Mesenchymal stem cell (in vitro differentiated cells and primary cell): ENCODE measurements around the gene SUDS3.

ENCODE experiments used
- DNase-seq: peaks from one replicate; pipeline ENCODE4 v3.0.0-alpha.2; 2013
- H2AFZ ChIP-seq: one replicate; pipeline ENCODE4 v1.6.1; 2013; ENCODE audit warnings: low read depth, mild to moderate bottlenecking, control low read depth, inconsistent platforms, low read length, moderate library complexity
- H2AK5ac ChIP-seq: 2 replicates; pipeline ENCODE4 v1.6.1; 2013; ENCODE audit warnings: low read length, moderate library complexity, mild to moderate bottlenecking, inconsistent platforms; ENCODE audit not compliant: severe bottlenecking
- H2BK120ac ChIP-seq: one replicate; pipeline ENCODE4 v1.6.1; 2013; ENCODE audit warnings: low read depth, mild to moderate bottlenecking, inconsistent platforms, low read length, moderate library complexity
- H2BK12ac ChIP-seq, 2 experiments: one replicate each; pipeline ENCODE4 v1.6.1; 2013; ENCODE audit warnings: inconsistent platforms in 2 of 2, low read length in 2 of 2, mild to moderate bottlenecking in 2 of 2, moderate library complexity in 2 of 2, control low read depth in 1 of 2
- H2BK15ac ChIP-seq: one replicate; pipeline ENCODE4 v1.6.1; 2013; ENCODE audit warnings: mild to moderate bottlenecking, low read depth, inconsistent platforms; ENCODE audit not compliant: poor library complexity, severe bottlenecking
- H2BK5ac ChIP-seq: 2 replicates; pipeline ENCODE4 v1.6.1; 2013; ENCODE audit warnings: low read depth, mild to moderate bottlenecking, low read length, control low read depth, inconsistent platforms; ENCODE audit not compliant: poor library complexity, severe bottlenecking
- H3K14ac ChIP-seq, 2 experiments: one replicate each; pipeline ENCODE4 v1.6.1; 2013; ENCODE audit warnings: inconsistent platforms in 2 of 2, low read length in 2 of 2, control low read depth in 1 of 2, mild to moderate bottlenecking in 1 of 2, moderate library complexity in 1 of 2
- H3K18ac ChIP-seq, 2 experiments: one replicate each; pipeline ENCODE4 v1.6.1; 2013; ENCODE audit warnings: inconsistent platforms in 2 of 2, low read length in 2 of 2, control low read depth in 1 of 2, low read depth in 1 of 2, mild to moderate bottlenecking in 1 of 2
- H3K23ac ChIP-seq, 2 experiments: one replicate each; pipeline ENCODE4 v1.6.1; 2013; ENCODE audit warnings: inconsistent platforms in 2 of 2, low read length in 2 of 2, mild to moderate bottlenecking in 2 of 2, moderate library complexity in 2 of 2, control low read depth in 1 of 2
- H3K27ac ChIP-seq: 2 replicates; pipeline ENCODE4 v1.5.1; 2013; ENCODE audit warnings: mild to moderate bottlenecking, moderate library complexity, low read length, control low read depth, inconsistent platforms; ENCODE audit not compliant: poor library complexity, severe bottlenecking
- H3K27me3 ChIP-seq, 2 experiments: 2 replicates each; pipeline versions ENCODE4 v1.6.1 to v1.7.0; 2013; ENCODE audit warnings: low read length in 2 of 2, mild to moderate bottlenecking in 2 of 2, moderate library complexity in 2 of 2, control low read depth in 1 of 2, inconsistent platforms in 1 of 2; ENCODE audit not compliant: control insufficient read depth in 1 of 2, insufficient read depth in 1 of 2
- H3K36me3 ChIP-seq, 2 experiments: 2 replicates each; pipeline versions ENCODE4 v1.6.1 to v1.7.0; 2013; ENCODE audit warnings: low read length in 2 of 2, control low read depth in 1 of 2, inconsistent platforms in 1 of 2, low read depth in 1 of 2, mild to moderate bottlenecking in 1 of 2; ENCODE audit not compliant: insufficient read depth in 2 of 2, control insufficient read depth in 1 of 2
- H3K4ac ChIP-seq, 2 experiments: one replicate each; pipeline ENCODE4 v1.6.1; 2013; ENCODE audit warnings: inconsistent platforms in 2 of 2, low read length in 2 of 2, mild to moderate bottlenecking in 2 of 2, moderate library complexity in 2 of 2, control low read depth in 1 of 2, low read depth in 1 of 2
- H3K4me1 ChIP-seq: 2 replicates; pipeline ENCODE4 v1.6.1; 2013; ENCODE audit warnings: low read depth, low read length, control low read depth; ENCODE audit not compliant: control insufficient read depth, insufficient read depth
- H3K4me2 ChIP-seq: 2 replicates; pipeline ENCODE4 v1.6.1; 2013; ENCODE audit warnings: low read length, mild to moderate bottlenecking, inconsistent platforms; ENCODE audit not compliant: poor library complexity, severe bottlenecking
- H3K4me3 ChIP-seq, 2 experiments: 2 replicates each; pipeline versions ENCODE4 v1.5.1 to v1.7.0; 2013; ENCODE audit warnings: low read length in 2 of 2, mild to moderate bottlenecking in 2 of 2, control low read depth in 1 of 2, low read depth in 1 of 2; ENCODE audit not compliant: insufficient read depth in 1 of 2
- H3K79me1 ChIP-seq: replicated peaks from 2 replicates; pipeline ENCODE4 v1.6.1; 2013; ENCODE audit warnings: mild to moderate bottlenecking, control low read depth, low read length, inconsistent platforms; ENCODE audit not compliant: poor library complexity, severe bottlenecking
- H3K9ac ChIP-seq: 2 replicates; pipeline ENCODE4 v1.7.0; 2013; ENCODE audit warnings: mild to moderate bottlenecking, low read length, moderate library complexity
- H3K9me3 ChIP-seq: 2 replicates; pipeline ENCODE4 v1.7.0; 2013; ENCODE audit warnings: mild to moderate bottlenecking, low read length; ENCODE audit not compliant: control insufficient read depth
- H4K8ac ChIP-seq: one replicate; pipeline ENCODE4 v1.6.1; 2013; ENCODE audit warnings: inconsistent platforms, mild to moderate bottlenecking, low read length, moderate library complexity
- H4K91ac ChIP-seq: one replicate; pipeline ENCODE4 v1.6.1; 2013; ENCODE audit warnings: mild to moderate bottlenecking, low read length, inconsistent platforms
- WGBS: methylation state at CpG from one replicate; pipeline ENCODE4 v1.1.7; 2013; ENCODE audit warnings: mixed read lengths; 5-methylcytosine and 5-hydroxymethylcytosine counted together

The SUDS3 gene

GRCh38 chr12:118439068-118439467 is 62.7 kb downstream of the SUDS3 start:
- H3K4me2 ChIP-seq = no peak overlapping the region
- no peak overlapping the region for H2BK15ac ChIP-seq
- no peaks in the 10 kb centered on the region for H3K27me3 ChIP-seq
- no peak overlapping the region for H4K8ac ChIP-seq
- H2BK12ac ChIP-seq = no peak overlapping the region
- no peaks in the 10 kb centered on the region for H3K79me1 ChIP-seq
- H2AFZ ChIP-seq = no peak overlapping the region
- no peaks in the 10 kb centered on the region for H3K4me1 ChIP-seq
- no peak overlapping the region for H2BK5ac ChIP-seq
- no peaks in the 10 kb centered on the region for H3K9me3 ChIP-seq
- H3K4ac ChIP-seq = no peak overlapping the region
- H2AK5ac ChIP-seq = no peak overlapping the region
- WGBS = 81% methylated on average over 2 of the region's 3 CpGs
- no peak overlapping the region for H3K9ac ChIP-seq
- DNase-seq = no peak
- H3K23ac ChIP-seq = no peak overlapping the region
- no peak overlapping the region for H2BK120ac ChIP-seq
- no peak overlapping the region for H4K91ac ChIP-seq
- no peak overlapping the region for H3K27ac ChIP-seq
- H3K18ac ChIP-seq = no peak overlapping the region
- H3K14ac ChIP-seq = no peak overlapping the region
- H3K36me3 ChIP-seq = no peaks in the 10 kb centered on the region
- no peak overlapping the region for H3K4me3 ChIP-seq

GRCh38 chr12:118446247-118446646 is 69.9 kb downstream of the SUDS3 start:
- Histone ChIP-seq H3K79me1 (no peaks in the 10 kb centered on the region), H4K8ac (no peak overlapping the region), H3K14ac (no peak overlapping the region), H3K9me3 (no peaks in the 10 kb centered on the region), H2BK12ac (no peak overlapping the region), H3K27ac (no peak overlapping the region), H2BK15ac (no peak overlapping the region), H2BK120ac (no peak overlapping the region), H3K36me3 (no peaks in the 10 kb centered on the region), H2AFZ (no peak overlapping the region), H3K27me3 (no peaks in the 10 kb centered on the region), H3K18ac (no peak overlapping the region), H2AK5ac (no peak overlapping the region), H3K4me2 (no peak overlapping the region), H3K23ac (no peak overlapping the region), H4K91ac (no peak overlapping the region), H3K9ac (no peak overlapping the region), H2BK5ac (no peak overlapping the region), H3K4me3 (no peak overlapping the region), H3K4me1 (no peaks in the 10 kb centered on the region), H3K4ac (no peak overlapping the region)
- 32% methylated on average over 4 of the region's 4 CpGs for WGBS
- DNase-seq = no peak

- Histone ChIP-seq H3K27ac (no peak overlapping the region), H3K9me3 (no peaks in the 10 kb centered on the region), H2AFZ (no peak overlapping the region), H4K8ac (no peak overlapping the region), H3K4me1 (no peaks in the 10 kb centered on the region), H2BK5ac (no peak overlapping the region), H3K18ac (no peak overlapping the region), H3K4me2 (no peak overlapping the region), H3K4me3 (no peak overlapping the region), H3K4ac (no peak overlapping the region), H3K9ac (no peak overlapping the region), H3K23ac (no peak overlapping the region), H4K91ac (no peak overlapping the region), H2BK120ac (no peak overlapping the region), H3K79me1 (no peaks in the 10 kb centered on the region), H2BK12ac (no peak overlapping the region), H3K36me3 (no peaks in the 10 kb centered on the region), H3K14ac (no peak overlapping the region), H2AK5ac (no peak overlapping the region), H2BK15ac (no peak overlapping the region), H3K27me3 (no peaks in the 10 kb centered on the region)
- no peak for DNase-seq
- 68% methylated on average over 4 of the region's 4 CpGs for WGBS
Measured at GRCh38 chr12:118447181-118447580, 70.8 kb downstream of the SUDS3 start.

- Histone ChIP-seq H3K4me2 (no peak overlapping the region), H3K9me3 (no peaks in the 10 kb centered on the region), H3K23ac (no peak overlapping the region), H3K18ac (no peak overlapping the region), H4K91ac (no peak overlapping the region), H2AK5ac (no peak overlapping the region), H3K14ac (no peak overlapping the region), H2BK5ac (no peak overlapping the region), H3K36me3 (no peaks in the 10 kb centered on the region), H2BK120ac (no peak overlapping the region), H3K27ac (no peak overlapping the region), H2AFZ (no peak overlapping the region), H3K9ac (no peak overlapping the region), H3K4me1 (no peaks in the 10 kb centered on the region), H3K4me3 (no peak overlapping the region), H2BK15ac (no peak overlapping the region), H3K4ac (no peak overlapping the region), H3K27me3 (no peaks in the 10 kb centered on the region), H2BK12ac (no peak overlapping the region), H3K79me1 (no peaks in the 10 kb centered on the region), H4K8ac (no peak overlapping the region)
- no peak for DNase-seq
- 86% methylated on average over 1 of the region's 1 CpG for WGBS
Measured at GRCh38 chr12:118448341-118448740, 72.0 kb downstream of the SUDS3 start.
